A673 (cell line): ENCODE results near the gene OCEL1. TPM values are rescaled to one million over a fixed set of nuclear protein-coding genes. Genes with fewer than 3 reads are reported as not detected.

Experiments
- BruUV-seq: library from RNA; stranded (reverse); fragments of 400-500 nt; replicated peaks from 2 replicates; lab custom pipeline; 2021; lab: Mats Ljungman, UMichigan
- CTCF ChIA-PET: fragments of 300-600 bp; sonication (Branson Sonifier 250); formaldehyde crosslinking; loops from one replicate; lab custom pipeline; 2022; ENCODE audit warnings: antibody characterized with exemption; lab: Charles Lee
- POLR2A ChIA-PET: fragments of 300-600 bp; sonication (Branson Sonifier 250); formaldehyde crosslinking; loops from one replicate; lab custom pipeline; 2022; ENCODE audit warnings: antibody characterized with exemption; ENCODE audit not compliant: low non-redundant PET; lab: Charles Lee
- DNase-seq: peaks from one replicate; pipeline ENCODE4 v3.0.0-alpha.2; 2015; ENCODE audit warnings: low spot score
- H3K27ac ChIP-seq: fragments of 200-600 bp; sonication (generic); 2 replicates; pipeline ENCODE4 v1.5.1; 2016; ENCODE audit warnings: mixed run types, low read depth, mild to moderate bottlenecking, mixed read lengths, antibody characterized with exemption, low read length; ENCODE audit not compliant: poor library complexity, severe bottlenecking
- H3K27me3 ChIP-seq: fragments of 200-600 bp; sonication (generic); replicated peaks from 2 replicates; pipeline ENCODE4 v1.6.1; 2017; ENCODE audit warnings: mixed run types, low read depth, mild to moderate bottlenecking, mixed read lengths, antibody characterized with exemption, low read length; ENCODE audit not compliant: insufficient read depth, poor library complexity
- H3K36me3 ChIP-seq: fragments of 200-600 bp; sonication (generic); 2 replicates; pipeline ENCODE4 v1.6.1; 2016; ENCODE audit warnings: mixed run types, mild to moderate bottlenecking, mixed read lengths, antibody characterized with exemption, low read length; ENCODE audit not compliant: insufficient read depth, poor library complexity, severe bottlenecking
- H3K4me1 ChIP-seq: fragments of 200-600 bp; sonication (generic); 2 replicates; pipeline ENCODE4 v1.6.1; 2017; ENCODE audit warnings: mixed run types, mild to moderate bottlenecking, mixed read lengths, antibody characterized with exemption, low read length; ENCODE audit not compliant: insufficient read depth, poor library complexity, severe bottlenecking
- H3K4me3 ChIP-seq: fragments of 200-600 bp; sonication (generic); 2 replicates; pipeline ENCODE4 v1.5.1; 2016; ENCODE audit warnings: low read depth, mixed run types, mild to moderate bottlenecking, mixed read lengths, low read length; ENCODE audit not compliant: poor library complexity, severe bottlenecking
- H3K9me3 ChIP-seq: fragments of 200-600 bp; sonication (generic); 2 replicates; pipeline ENCODE4 v1.6.1; 2016; ENCODE audit warnings: mixed run types, low read depth, mild to moderate bottlenecking, mixed read lengths, antibody characterized with exemption, low read length; ENCODE audit not compliant: poor library complexity, severe bottlenecking
- EZH2 ChIP-seq: fragments of 200-600 bp; sonication (generic); IDR thresholded peaks from 2 replicates; pipeline ENCODE4 v1.6.1; 2017; ENCODE audit warnings: borderline replicate concordance, low read depth, mild to moderate bottlenecking, mixed read lengths, antibody characterized with exemption, low read length; ENCODE audit not compliant: poor library complexity, severe bottlenecking
- intact Hi-C: fragments of 100-400 bp; cut with micrococcal nuclease; formaldehyde crosslinking; loops from one replicate; pipeline ENCODE4 v1.10.0; 2022; ENCODE audit not compliant: unreplicated experiment
- total RNA-seq: library from RNA; stranded (reverse); gene quantifications from 2 replicates; pipeline ENCODE4 v1.2.3, GENCODE V29; 2021
- TF ChIP-seq, protein P1 (sequence below): fragments of 300-800, 200-600 bp; sonication (generic); conservative IDR thresholded peaks from 2 replicates; pipeline ENCODE4 v1.5.1; 2017; ENCODE audit warnings: low read depth, mild to moderate bottlenecking, antibody characterized with exemption, low read length, moderate library complexity, mixed read lengths

OCEL1 gene
- total RNA-seq, 1 experiment from 2014 or later: 8.2 TPM

- CTCF ChIA-PET: no interaction called here
- intact Hi-C loops: no loop called here
- POLR2A ChIA-PET: no interaction called here
- Histone ChIP-seq H3K4me3 (peak overlapping the region; percentile 66), H3K27me3 (no peaks in the 10 kb centered on the region), H3K36me3 (peaks cover 16% of the 10 kb centered on the region), H3K9me3 (no peaks in the 10 kb centered on the region), H3K27ac (peak overlapping the region; percentile 96), H3K4me1 (peaks cover 13% of the 10 kb centered on the region)
- no peak for TF ChIP-seq EZH2
- TF ChIP-seq, protein P1, sequence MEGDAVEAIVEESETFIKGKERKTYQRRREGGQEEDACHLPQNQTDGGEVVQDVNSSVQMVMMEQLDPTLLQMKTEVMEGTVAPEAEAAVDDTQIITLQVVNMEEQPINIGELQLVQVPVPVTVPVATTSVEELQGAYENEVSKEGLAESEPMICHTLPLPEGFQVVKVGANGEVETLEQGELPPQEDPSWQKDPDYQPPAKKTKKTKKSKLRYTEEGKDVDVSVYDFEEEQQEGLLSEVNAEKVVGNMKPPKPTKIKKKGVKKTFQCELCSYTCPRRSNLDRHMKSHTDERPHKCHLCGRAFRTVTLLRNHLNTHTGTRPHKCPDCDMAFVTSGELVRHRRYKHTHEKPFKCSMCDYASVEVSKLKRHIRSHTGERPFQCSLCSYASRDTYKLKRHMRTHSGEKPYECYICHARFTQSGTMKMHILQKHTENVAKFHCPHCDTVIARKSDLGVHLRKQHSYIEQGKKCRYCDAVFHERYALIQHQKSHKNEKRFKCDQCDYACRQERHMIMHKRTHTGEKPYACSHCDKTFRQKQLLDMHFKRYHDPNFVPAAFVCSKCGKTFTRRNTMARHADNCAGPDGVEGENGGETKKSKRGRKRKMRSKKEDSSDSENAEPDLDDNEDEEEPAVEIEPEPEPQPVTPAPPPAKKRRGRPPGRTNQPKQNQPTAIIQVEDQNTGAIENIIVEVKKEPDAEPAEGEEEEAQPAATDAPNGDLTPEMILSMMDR: no peak
- DNase-seq: no peak
- BruUV-seq: TSS peak; percentile 98
Measured at GRCh38 chr19:17214508-17215126, 11.4 kb upstream of the OCEL1 start.

- BruUV-seq: no TSS peak
- ChIA-PET POLR2A (no interaction called here), CTCF (no interaction called here)
- DNase-seq: peak; percentile 96
- no peaks in the 10 kb centered on the region for H3K27me3 ChIP-seq
- H3K4me1 ChIP-seq: peaks cover 13% of the 10 kb centered on the region
- intact Hi-C loops: no loop called here
- peaks cover 17% of the 10 kb centered on the region for H3K36me3 ChIP-seq
- peak within 1 kb of the TSS; percentile 66 for H3K4me3 ChIP-seq
- no peaks in the 10 kb centered on the region for H3K9me3 ChIP-seq
- H3K27ac ChIP-seq: peak within 1 kb of the TSS; percentile 96
- no peak for TF ChIP-seq EZH2
- TF ChIP-seq, protein P1: no peak
Measured at GRCh38 chr19:17215127-17215971, 10.7 kb upstream of the OCEL1 start, which contains the start of gene USE1. Gene USE1 (plus strand): TSS chr19:17215357. CDS start chr19:17215406, 49 bp downstream.

DNA sequence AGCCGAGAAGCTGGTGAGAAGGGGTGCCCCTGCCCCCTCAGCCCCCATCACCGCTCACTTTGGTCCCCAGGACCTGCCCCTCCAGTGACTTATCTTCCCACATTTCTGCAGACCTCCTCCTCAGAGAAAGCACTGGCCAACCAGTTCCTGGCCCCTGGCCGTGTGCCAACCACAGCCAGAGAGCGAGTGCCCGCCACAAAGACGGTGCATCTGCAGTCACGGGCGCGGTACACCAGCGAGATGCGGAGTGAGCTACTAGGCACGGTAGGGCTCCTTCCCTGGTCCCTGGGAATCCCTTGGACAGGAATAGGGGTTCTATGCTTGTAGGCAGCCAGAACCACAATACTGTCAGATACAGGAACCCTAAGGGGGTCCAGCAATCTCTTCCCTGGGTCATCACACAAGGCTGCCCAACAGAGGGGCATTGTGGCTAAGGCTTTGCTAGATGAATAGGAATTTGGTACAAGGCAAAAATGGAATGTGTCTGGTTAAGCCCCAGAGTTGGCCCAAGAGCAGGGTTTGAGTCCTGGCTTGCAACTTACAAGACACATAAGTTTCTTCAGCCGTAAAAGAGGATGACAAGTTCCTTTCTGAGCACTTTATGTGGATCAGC is 9.9 kb upstream of the OCEL1 start:
- no peak for DNase-seq

More for the DNA sequence above, 9.9 kb upstream of the OCEL1 start:
- BruUV-seq: TSS peak; percentile 55
- peaks cover 13% of the 10 kb centered on the region for H3K4me1 ChIP-seq
- H3K9me3 ChIP-seq: no peaks in the 10 kb centered on the region
- peak overlapping the region; percentile 96 for H3K27ac ChIP-seq
- peak overlapping the region; percentile 66 for H3K4me3 ChIP-seq
- no peaks in the 10 kb centered on the region for H3K27me3 ChIP-seq
- ChIA-PET POLR2A (interaction anchor here (0.6 kb wide), 1 partner anchor 1304 kb away, joined by 4 read pairs; no protein-coding TSS in a partner anchor), CTCF (no interaction called here)
- peaks cover 17% of the 10 kb centered on the region for H3K36me3 ChIP-seq
- intact Hi-C loops: no loop called here
- TF ChIP-seq, protein P1: no peak
- no peak for TF ChIP-seq EZH2
